GM19463 (cell line): ENCODE measurements around the gene HCFC1.

Experiments
- ATAC-seq: cut with Tn5 transposase; IDR thresholded peaks from one replicate; pipeline ENCODE4 v1.9.1; 2021; ENCODE audit warnings: mild to moderate bottlenecking, moderate library complexity; ENCODE audit not compliant: unreplicated experiment

The HCFC1 gene

GRCh38 chrX:153944140-153944799, 27.3 kb downstream of the HCFC1 start, which contains the start of gene RENBP:
Gene RENBP (minus strand): TSS chrX:153944643. CDS start chrX:153944610, 33 bp downstream.
- ATAC-seq, result peak; percentile 47

- ATAC-seq, result no peak
These were observed 30.0 kb downstream of the HCFC1 start for GRCh38 chrX:153941336-153942252.

GRCh38 chrX:153939573-153939972, 32.0 kb downstream of the HCFC1 start:
- no peak for ATAC-seq

- no peak for ATAC-seq
These were observed 33.3 kb downstream of the HCFC1 start for GRCh38 chrX:153938226-153938786.

GRCh38 chrX:153937056-153937455, 34.6 kb downstream of the HCFC1 start:
- no peak for ATAC-seq

GRCh38 chrX:153935326-153935851, 36.2 kb downstream of the HCFC1 start:
- ATAC-seq, result peak; percentile 15

- peak; percentile 92 for ATAC-seq
These were observed 36.8 kb downstream of the HCFC1 start, which contains the start of gene NAA10 for GRCh38 chrX:153934762-153935325. Gene NAA10 (minus strand): TSS chrX:153935037. CDS start chrX:153934904, 133 bp downstream.

GRCh38 chrX:153934148-153934761, 37.4 kb downstream of the HCFC1 start:
- peak; percentile 4 for ATAC-seq

GRCh38 chrX:153933748-153934147, 37.9 kb downstream of the HCFC1 start:
- no peak for ATAC-seq

GRCh38 chrX:153932220-153932915, 39.2 kb downstream of the HCFC1 start:
- no peak for ATAC-seq

- ATAC-seq, result no peak
These were observed 39.9 kb downstream of the HCFC1 start for GRCh38 chrX:153931748-153932147.

GRCh38 chrX:153931151-153931550, 40.5 kb downstream of the HCFC1 start:
- ATAC-seq, result no peak

GRCh38 chrX:153930011-153930910, 41.4 kb downstream of the HCFC1 start:
- ATAC-seq, result no peak

- ATAC-seq, result no peak
These were observed 42.0 kb downstream of the HCFC1 start for GRCh38 chrX:153929576-153929975.

- ATAC-seq, result no peak
These were observed 42.8 kb downstream of the HCFC1 start for GRCh38 chrX:153928846-153929245.

- peak; percentile 64 for ATAC-seq
These were observed 43.5 kb downstream of the HCFC1 start for GRCh38 chrX:153927922-153928760.

GRCh38 chrX:153927672-153927921, 44.0 kb downstream of the HCFC1 start:
- no peak for ATAC-seq
